ENCODE data around the gene ACSL6. TPM values are rescaled to one million over a fixed set of nuclear protein-coding genes. Genes with fewer than 3 reads are reported as not detected.

ACSL6 gene
- polyA plus RNA-seq, 2 of the 4 experiments (the other 2 are of a cell fraction), result 0.06 to 0.09 TPM

DNA sequence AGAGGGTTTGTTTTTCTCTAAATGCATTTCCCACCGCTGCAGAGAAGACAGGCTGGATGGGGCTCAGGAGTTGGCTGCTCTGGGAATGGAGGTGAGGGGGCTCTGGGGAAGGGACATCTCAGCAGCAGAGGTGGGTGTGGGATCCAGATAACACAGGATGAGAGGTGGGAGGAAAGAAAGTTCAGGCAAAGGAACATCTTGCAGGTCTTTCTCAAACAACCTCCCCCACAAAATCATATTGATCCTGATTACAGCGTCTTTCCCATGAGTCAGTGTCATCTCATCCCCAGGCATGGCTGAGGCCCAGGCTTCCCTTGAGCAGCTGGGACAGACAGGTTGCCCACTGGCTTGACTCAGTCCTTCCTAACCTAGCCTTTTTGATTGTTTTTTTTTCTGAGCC is 11.3 kb upstream of the ACSL6 start:
- FAIRE-seq (no peak), DNase-seq (ENCODE audit: low read depth in 1 of 2, low spot score in 1 of 2) (no peak), ATAC-seq (no peak)
- Histone ChIP-seq H3K4me2 (no peak overlapping the region), H3K27ac (no peak overlapping the region), H3K4me3 (no peak overlapping the region), H3K4me1 (no peaks in the 10 kb centered on the region), H3K9me3 (no peaks in the 10 kb centered on the region)
- TF ChIP-seq, protein P1, sequence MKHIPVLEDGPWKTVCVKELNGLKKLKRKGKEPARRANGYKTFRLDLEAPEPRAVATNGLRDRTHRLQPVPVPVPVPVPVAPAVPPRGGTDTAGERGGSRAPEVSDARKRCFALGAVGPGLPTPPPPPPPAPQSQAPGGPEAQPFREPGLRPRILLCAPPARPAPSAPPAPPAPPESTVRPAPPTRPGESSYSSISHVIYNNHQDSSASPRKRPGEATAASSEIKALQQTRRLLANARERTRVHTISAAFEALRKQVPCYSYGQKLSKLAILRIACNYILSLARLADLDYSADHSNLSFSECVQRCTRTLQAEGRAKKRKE (CRISPR knock-in tag; IDR thresholded peaks at IDR 0.05; ENCODE audit: low read depth), result no peak
- no peak for TF ChIP-seq HOXA7 (CRISPR knock-in tag; IDR thresholded peaks at IDR 0.05)
- TF ChIP-seq MAFK (IDR thresholded peaks at IDR 0.05; ENCODE audit: partially characterized antibody), result no peak
- no peak for TF ChIP-seq NPAS2 (CRISPR knock-in tag; IDR thresholded peaks at IDR 0.05; ENCODE audit: borderline replicate concordance)
- TF ChIP-seq CBX2 (IDR thresholded peaks at IDR 0.05; ENCODE audit: borderline replicate concordance, low read depth), result no peak
- TF ChIP-seq MAZ (IDR thresholded peaks at IDR 0.05; ENCODE audit: borderline replicate concordance, low read depth, low read length), result no peak
- no peak for TF ChIP-seq FOSB (CRISPR knock-in tag; IDR thresholded peaks at IDR 0.05)
- TF ChIP-seq, protein P2, sequence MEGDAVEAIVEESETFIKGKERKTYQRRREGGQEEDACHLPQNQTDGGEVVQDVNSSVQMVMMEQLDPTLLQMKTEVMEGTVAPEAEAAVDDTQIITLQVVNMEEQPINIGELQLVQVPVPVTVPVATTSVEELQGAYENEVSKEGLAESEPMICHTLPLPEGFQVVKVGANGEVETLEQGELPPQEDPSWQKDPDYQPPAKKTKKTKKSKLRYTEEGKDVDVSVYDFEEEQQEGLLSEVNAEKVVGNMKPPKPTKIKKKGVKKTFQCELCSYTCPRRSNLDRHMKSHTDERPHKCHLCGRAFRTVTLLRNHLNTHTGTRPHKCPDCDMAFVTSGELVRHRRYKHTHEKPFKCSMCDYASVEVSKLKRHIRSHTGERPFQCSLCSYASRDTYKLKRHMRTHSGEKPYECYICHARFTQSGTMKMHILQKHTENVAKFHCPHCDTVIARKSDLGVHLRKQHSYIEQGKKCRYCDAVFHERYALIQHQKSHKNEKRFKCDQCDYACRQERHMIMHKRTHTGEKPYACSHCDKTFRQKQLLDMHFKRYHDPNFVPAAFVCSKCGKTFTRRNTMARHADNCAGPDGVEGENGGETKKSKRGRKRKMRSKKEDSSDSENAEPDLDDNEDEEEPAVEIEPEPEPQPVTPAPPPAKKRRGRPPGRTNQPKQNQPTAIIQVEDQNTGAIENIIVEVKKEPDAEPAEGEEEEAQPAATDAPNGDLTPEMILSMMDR (IDR thresholded peaks at IDR 0.05), result no peak
- no peak for TF ChIP-seq CBX8 (IDR thresholded peaks at IDR 0.05)
- no peak for TF ChIP-seq ZC3H11A (IDR thresholded peaks at IDR 0.05)
- TF ChIP-seq JUNB (IDR thresholded peaks at IDR 0.05), result no peak
- no peak for TF ChIP-seq RAD21 (conservative IDR thresholded peaks at IDR 0.05 in 1 of 2, IDR thresholded peaks at IDR 0.05 in 1 of 2)
- TF ChIP-seq EP300 (IDR thresholded peaks at IDR 0.05), result no peak
- TF ChIP-seq POLR2AphosphoS2 (conservative IDR thresholded peaks at IDR 0.05; ENCODE audit: low read length), result no peak
- TF ChIP-seq, protein P3, sequence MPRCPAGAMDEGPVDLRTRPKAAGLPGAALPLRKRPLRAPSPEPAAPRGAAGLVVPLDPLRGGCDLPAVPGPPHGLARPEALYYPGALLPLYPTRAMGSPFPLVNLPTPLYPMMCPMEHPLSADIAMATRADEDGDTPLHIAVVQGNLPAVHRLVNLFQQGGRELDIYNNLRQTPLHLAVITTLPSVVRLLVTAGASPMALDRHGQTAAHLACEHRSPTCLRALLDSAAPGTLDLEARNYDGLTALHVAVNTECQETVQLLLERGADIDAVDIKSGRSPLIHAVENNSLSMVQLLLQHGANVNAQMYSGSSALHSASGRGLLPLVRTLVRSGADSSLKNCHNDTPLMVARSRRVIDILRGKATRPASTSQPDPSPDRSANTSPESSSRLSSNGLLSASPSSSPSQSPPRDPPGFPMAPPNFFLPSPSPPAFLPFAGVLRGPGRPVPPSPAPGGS (IDR thresholded peaks at IDR 0.05), result no peak
- ChIA-PET CTCF (interaction anchor here (1.2 to 1.6 kb wide), 2 partner anchors 10 to 42 kb away, joined by 3 read pairs; no protein-coding TSS in a partner anchor), POLR2A (no interaction called here)
- 23% methylated on average over 2 of the region's 2 CpGs for WGBS (ENCODE audit: missing lambda C conversion rate)

DNA sequence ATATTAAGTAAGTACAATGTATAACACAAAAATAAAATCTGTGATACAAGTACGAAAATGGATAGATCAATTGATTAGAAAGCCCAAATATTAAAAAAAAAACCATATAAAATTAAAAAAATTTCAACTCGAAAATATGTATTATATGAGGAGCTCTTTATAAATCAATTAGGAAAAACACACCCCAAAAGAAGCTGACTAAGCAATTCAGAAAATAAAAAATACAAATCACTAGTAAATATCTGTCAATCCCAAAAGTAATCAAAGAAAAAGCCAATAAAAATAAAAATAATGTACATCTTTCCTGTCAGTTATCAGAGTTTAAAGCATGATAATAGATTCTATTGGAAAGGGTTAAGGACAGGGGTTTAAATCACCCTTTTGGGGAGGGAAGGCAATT is 10.2 kb upstream of the ACSL6 start:
- CTCF ChIA-PET, result interaction anchor here (0.9 to 1.6 kb wide), 3 partner anchors 14 to 433 kb away, joined by 3 read pairs; no protein-coding TSS in a partner anchor
- no peak for FAIRE-seq
- ATAC-seq, result no peak

More for the DNA sequence above, 10.2 kb upstream of the ACSL6 start:
- Histone ChIP-seq H3K4me1 (no peaks in the 10 kb centered on the region), H3K4me2 (no peak overlapping the region), H3K27ac (no peak overlapping the region), H3K4me3 (no peak overlapping the region), H3K9me3 (no peaks in the 10 kb centered on the region)
- TF ChIP-seq, protein P4, sequence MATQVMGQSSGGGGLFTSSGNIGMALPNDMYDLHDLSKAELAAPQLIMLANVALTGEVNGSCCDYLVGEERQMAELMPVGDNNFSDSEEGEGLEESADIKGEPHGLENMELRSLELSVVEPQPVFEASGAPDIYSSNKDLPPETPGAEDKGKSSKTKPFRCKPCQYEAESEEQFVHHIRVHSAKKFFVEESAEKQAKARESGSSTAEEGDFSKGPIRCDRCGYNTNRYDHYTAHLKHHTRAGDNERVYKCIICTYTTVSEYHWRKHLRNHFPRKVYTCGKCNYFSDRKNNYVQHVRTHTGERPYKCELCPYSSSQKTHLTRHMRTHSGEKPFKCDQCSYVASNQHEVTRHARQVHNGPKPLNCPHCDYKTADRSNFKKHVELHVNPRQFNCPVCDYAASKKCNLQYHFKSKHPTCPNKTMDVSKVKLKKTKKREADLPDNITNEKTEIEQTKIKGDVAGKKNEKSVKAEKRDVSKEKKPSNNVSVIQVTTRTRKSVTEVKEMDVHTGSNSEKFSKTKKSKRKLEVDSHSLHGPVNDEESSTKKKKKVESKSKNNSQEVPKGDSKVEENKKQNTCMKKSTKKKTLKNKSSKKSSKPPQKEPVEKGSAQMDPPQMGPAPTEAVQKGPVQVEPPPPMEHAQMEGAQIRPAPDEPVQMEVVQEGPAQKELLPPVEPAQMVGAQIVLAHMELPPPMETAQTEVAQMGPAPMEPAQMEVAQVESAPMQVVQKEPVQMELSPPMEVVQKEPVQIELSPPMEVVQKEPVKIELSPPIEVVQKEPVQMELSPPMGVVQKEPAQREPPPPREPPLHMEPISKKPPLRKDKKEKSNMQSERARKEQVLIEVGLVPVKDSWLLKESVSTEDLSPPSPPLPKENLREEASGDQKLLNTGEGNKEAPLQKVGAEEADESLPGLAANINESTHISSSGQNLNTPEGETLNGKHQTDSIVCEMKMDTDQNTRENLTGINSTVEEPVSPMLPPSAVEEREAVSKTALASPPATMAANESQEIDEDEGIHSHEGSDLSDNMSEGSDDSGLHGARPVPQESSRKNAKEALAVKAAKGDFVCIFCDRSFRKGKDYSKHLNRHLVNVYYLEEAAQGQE (IDR thresholded peaks at IDR 0.05), result no peak
- TF ChIP-seq MAFK (IDR thresholded peaks at IDR 0.05; ENCODE audit: partially characterized antibody), result peak; percentile 82
- TF ChIP-seq FOSB (CRISPR knock-in tag; IDR thresholded peaks at IDR 0.05), result no peak
- 13% methylated on average over 2 of the region's 2 CpGs for WGBS (ENCODE audit: missing lambda C conversion rate)
- POLR2A ChIA-PET, result no interaction called here
- DNase-seq (ENCODE audit: low read depth in 1 of 2, low spot score in 1 of 2), result no peak
